Pons (tissue), 1 donor: ENCODE results near the gene RIMKLA.

ENCODE experiments used
- DNase-seq: peaks from one replicate; pipeline ENCODE4 v3.0.0-alpha.2; 2016; ENCODE audit warnings: low spot score

RIMKLA gene

DNA sequence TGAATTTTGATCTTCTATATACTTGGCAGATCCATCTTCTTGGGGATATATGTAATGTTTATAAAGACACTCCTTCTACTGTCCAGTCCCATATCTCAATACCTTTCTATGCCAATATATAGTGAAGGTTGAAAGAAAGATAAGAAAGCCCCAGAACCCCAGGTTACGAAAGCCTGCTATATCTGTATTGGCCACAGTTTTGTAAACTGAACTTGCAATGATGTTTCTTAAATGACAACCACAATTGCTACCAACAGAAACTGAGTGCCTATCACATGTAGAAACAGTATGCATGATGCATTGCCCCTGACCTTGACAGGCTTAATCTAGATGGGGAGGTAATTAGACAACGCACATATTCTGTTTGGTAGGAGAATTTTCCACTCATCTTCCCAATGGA, 7.8 kb upstream of the RIMKLA start:
- DNase-seq = no peak

GRCh38 chr1:42379794-42380585, 602 bp upstream of the RIMKLA start:
- DNase-seq = peak; percentile 12

- no peak for DNase-seq
These were observed 685 bp downstream of the RIMKLA start for GRCh38 chr1:42381280-42381673.

GRCh38 chr1:42385283-42385682, 4.7 kb downstream of the RIMKLA start:
- DNase-seq = no peak

- DNase-seq = no peak
These were observed 5.5 kb downstream of the RIMKLA start for GRCh38 chr1:42386051-42386450.

GRCh38 chr1:42392255-42392654, 11.7 kb downstream of the RIMKLA start:
- no peak for DNase-seq

DNA sequence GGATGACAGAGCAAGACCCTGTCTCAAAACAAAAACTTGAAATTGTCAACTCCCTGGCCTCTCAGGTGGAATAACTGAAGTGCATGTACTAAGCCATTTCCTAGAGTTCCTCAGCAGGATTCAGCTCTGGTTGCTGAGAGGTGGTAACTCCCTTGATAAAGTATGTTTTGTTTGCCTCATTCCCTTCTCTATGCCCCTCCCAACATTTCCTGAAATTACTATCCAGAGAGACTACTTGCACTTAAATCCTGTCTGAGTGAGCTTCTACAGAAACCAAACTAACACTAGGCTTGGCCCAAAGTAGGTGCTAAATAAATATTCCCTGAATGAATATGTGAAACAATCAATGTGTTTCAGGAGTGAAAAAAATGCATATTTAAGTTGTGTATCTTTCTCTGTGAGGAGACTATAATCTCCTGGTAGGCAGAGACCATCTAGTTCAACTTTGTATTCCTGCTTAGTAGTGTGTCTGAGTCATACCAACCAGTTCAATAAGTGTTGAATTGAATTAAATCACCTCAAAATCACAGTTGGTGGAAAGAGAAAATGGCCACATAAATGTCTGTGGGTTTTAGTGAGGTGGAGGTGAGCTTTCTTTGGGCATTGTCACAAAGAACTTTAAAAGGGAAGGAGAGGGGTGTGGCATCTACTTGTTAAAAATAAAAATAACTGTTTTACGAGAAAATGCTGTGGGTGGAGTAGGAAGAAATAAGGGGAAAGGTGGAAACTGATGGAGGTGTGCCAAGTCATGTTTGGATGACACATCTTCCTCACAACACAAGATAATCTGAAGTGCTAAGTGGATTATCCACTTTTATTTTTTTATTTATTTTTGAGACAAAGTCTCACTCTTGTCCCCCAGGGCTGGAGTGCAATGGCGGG, 12.6 kb downstream of the RIMKLA start:
- no peak for DNase-seq

- DNase-seq = no peak
These were observed 18.9 kb downstream of the RIMKLA start for GRCh38 chr1:42399315-42400100.

- DNase-seq = no peak
These were observed 23.3 kb downstream of the RIMKLA start for GRCh38 chr1:42403880-42404400.

GRCh38 chr1:42414551-42415496, 34.2 kb downstream of the RIMKLA start:
- DNase-seq = no peak

GRCh38 chr1:42417166-42417565, 36.6 kb downstream of the RIMKLA start:
- DNase-seq = no peak

GRCh38 chr1:42418516-42418915, 37.9 kb downstream of the RIMKLA start:
- no peak for DNase-seq

GRCh38 chr1:42419126-42419821, 38.7 kb downstream of the RIMKLA start:
- DNase-seq = no peak

GRCh38 chr1:42420121-42420520, 39.5 kb downstream of the RIMKLA start:
- no peak for DNase-seq

GRCh38 chr1:42420911-42421585, 40.5 kb downstream of the RIMKLA start:
- peak; percentile 83 for DNase-seq

DNA sequence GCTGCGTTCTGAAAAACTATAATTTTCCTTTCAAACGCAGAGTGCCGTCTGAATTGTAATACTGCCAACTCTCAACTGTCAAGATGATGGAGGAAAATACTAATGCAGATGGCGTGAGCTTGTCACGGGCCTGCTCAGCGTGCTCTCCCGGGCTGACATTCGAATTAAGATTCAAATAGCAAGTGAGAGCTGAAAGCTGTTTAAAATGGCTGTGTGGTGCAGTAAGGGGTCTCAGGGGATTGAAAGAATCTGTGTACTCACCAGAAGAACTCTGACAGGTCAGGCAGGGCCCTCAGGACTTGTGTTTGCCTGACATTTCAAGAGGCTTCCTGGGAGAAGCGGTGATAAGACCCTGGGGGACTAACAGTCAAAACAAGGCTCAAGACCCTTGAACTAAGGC, 42.1 kb downstream of the RIMKLA start:
- no peak for DNase-seq

GRCh38 chr1:42423681-42424080, 43.1 kb downstream of the RIMKLA start:
- no peak for DNase-seq

DNA sequence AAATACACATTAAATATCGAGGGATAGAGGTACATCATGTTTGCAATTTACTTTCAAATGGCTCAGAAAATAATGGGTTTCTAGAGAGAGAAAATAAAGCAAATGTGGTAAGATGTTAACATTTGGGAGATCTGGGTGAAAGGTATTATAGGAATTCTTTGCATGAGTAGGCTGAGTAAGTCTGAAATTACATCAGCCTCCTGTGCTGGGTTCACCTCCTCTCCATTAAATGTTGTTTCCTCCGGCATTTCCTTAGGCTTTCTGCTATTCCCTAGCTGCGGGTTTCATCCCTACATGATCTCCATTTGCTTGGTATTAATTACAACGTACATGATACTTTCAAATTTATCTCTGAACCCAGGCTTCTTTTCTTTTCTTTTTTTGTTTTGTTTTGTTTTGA, 43.6 kb downstream of the RIMKLA start:
- DNase-seq = no peak

DNA sequence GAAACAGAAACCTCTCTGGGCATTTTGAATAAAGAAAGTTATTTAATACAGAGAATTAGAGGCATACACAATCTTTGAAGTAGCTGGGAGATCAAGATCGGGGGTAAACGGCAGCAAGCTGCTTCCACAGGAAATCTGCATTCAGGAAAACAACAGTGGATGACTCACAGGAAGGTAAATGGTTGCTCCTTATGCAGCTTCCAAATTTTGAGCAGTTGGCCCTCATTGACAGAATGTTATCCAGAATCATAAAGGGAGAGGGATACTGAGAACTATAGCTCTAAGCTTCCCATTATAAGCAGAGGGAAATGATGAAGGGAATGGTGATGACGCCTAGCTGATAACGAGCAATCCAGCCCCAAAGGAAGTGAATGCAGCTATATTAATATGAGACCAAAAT, 46.6 kb downstream of the RIMKLA start:
- no peak for DNase-seq

- DNase-seq = no peak
These were observed 49.0 kb downstream of the RIMKLA start for GRCh38 chr1:42429603-42430002.
